ENCODE data around the gene ZMIZ1. TPM values are rescaled to one million over a fixed set of nuclear protein-coding genes. Genes with fewer than 3 reads are reported as not detected.

ZMIZ1 gene
- total and polyA plus RNA-seq, 12 donors = 6.6 to 113 (median 55.1) TPM

GRCh38 chr10:79145517-79146470 lies 77.0 kb downstream of the ZMIZ1 start:
- Histone ChIP-seq H3K4me3 (no peak overlapping the region), H3K27ac (peak overlapping the region; percentile 68 to 96 (median 89)), H3K27me3 (no peaks in the 10 kb centered on the region), H3K9me3 (replicated peaks in 1 of 3) (no peaks in the 10 kb centered on the region), H3K36me3 (replicated peaks in 1 of 2) (peaks cover 0 to 15% of the 10 kb centered on the region in 2 donors), H3K4me1 (replicated peaks in 1 of 2) (peaks cover 75 to 88% of the 10 kb centered on the region in 2 donors)
- 83 to 90% (median 89%) methylated on average over 4 to 9 of the region's 9 CpGs for WGBS, 4 donors
- no peak for DNase-seq
- intact Hi-C loops (cut with DNase I) = no loop called here
- TF ChIP-seq, protein P1, sequence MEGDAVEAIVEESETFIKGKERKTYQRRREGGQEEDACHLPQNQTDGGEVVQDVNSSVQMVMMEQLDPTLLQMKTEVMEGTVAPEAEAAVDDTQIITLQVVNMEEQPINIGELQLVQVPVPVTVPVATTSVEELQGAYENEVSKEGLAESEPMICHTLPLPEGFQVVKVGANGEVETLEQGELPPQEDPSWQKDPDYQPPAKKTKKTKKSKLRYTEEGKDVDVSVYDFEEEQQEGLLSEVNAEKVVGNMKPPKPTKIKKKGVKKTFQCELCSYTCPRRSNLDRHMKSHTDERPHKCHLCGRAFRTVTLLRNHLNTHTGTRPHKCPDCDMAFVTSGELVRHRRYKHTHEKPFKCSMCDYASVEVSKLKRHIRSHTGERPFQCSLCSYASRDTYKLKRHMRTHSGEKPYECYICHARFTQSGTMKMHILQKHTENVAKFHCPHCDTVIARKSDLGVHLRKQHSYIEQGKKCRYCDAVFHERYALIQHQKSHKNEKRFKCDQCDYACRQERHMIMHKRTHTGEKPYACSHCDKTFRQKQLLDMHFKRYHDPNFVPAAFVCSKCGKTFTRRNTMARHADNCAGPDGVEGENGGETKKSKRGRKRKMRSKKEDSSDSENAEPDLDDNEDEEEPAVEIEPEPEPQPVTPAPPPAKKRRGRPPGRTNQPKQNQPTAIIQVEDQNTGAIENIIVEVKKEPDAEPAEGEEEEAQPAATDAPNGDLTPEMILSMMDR (IDR thresholded peaks at IDR 0.05) = no peak
- no peak for TF ChIP-seq POLR2A (IDR thresholded peaks at IDR 0.05)

DNA sequence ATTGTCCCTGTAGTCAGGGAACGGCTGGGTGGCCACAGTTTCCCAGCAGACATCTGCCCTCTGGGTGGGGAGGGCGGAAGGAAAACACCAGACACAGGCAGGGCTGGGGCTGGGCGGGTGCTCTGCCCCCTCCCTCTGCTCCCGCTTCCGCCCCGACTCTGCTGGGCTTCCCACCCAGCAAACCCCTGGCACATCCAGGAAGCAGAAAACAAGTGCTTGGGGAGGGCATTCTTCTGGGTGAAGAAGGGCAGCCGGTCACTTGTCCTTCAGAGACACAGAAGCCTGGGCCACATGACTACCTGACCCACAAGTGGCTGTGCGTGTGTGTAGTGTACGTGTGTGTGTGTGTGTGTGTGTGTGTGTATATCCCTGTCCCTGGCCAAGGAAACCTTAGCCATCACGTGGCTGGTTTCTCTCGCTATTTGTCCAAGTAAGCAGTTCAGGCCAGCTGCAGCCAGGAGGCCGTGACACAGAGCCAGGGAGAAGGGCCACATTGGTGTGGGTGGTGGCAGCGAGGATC lies 77.9 kb downstream of the ZMIZ1 start:
- Histone ChIP-seq H3K36me3 (replicated peaks in 1 of 2) (peaks cover 0 to 9% of the 10 kb centered on the region in 2 donors), H3K4me1 (replicated peaks in 1 of 2) (peaks cover 82 to 91% of the 10 kb centered on the region in 2 donors), H3K27ac (peak overlapping the region; percentile 68 to 96 (median 89)), H3K9me3 (replicated peaks in 1 of 3) (no peaks in the 10 kb centered on the region), H3K4me3 (no peak overlapping the region), H3K27me3 (no peaks in the 10 kb centered on the region)
- TF ChIP-seq POLR2A (IDR thresholded peaks at IDR 0.05) = peak in 1 of 2 donors; percentile 71
- TF ChIP-seq, protein P1 (IDR thresholded peaks at IDR 0.05) = peak in 5 of 6 experiments; percentile 34 to 80 (median 72)
- peak; percentile 92 to 97 (median 95) for DNase-seq
- intact Hi-C loops (cut with DNase I) = no loop called here
- 9 to 13% (median 11%) methylated on average over 7 to 13 of the region's 13 CpGs; no CpG with 5 or more reads in 1 of the 4 donors for WGBS, 4 donors

GRCh38 chr10:79147306-79147705 lies 78.5 kb downstream of the ZMIZ1 start:
- Histone ChIP-seq H3K9me3 (replicated peaks in 1 of 3) (no peaks in the 10 kb centered on the region), H3K36me3 (replicated peaks in 1 of 2) (peaks cover 0 to 9% of the 10 kb centered on the region in 2 donors), H3K4me1 (replicated peaks in 1 of 2) (peaks cover 80 to 91% of the 10 kb centered on the region in 2 donors), H3K27me3 (no peaks in the 10 kb centered on the region), H3K27ac (peak overlapping the region; percentile 68 to 96 (median 89)), H3K4me3 (no peak overlapping the region)
- 78 to 87% (median 81%) methylated on average over 5 of the region's 5 CpGs for WGBS, 4 donors
- DNase-seq = no peak
- intact Hi-C loops (cut with DNase I) = no loop called here
- TF ChIP-seq, protein P1 (IDR thresholded peaks at IDR 0.05) = no peak
- no peak for TF ChIP-seq POLR2A (IDR thresholded peaks at IDR 0.05)

- Histone ChIP-seq H3K36me3 (replicated peaks in 1 of 2) (peaks cover 0 to 3% of the 10 kb centered on the region in 2 donors), H3K4me3 (no peak overlapping the region), H3K4me1 (replicated peaks in 1 of 2) (peaks cover 80 to 91% of the 10 kb centered on the region in 2 donors), H3K27ac (peak overlapping the region; percentile 79 to 96 (median 89)), H3K9me3 (replicated peaks in 1 of 3) (no peaks in the 10 kb centered on the region), H3K27me3 (no peaks in the 10 kb centered on the region)
- TF ChIP-seq, protein P1 (IDR thresholded peaks at IDR 0.05) = no peak
- no peak for TF ChIP-seq POLR2A (IDR thresholded peaks at IDR 0.05)
- no peak for DNase-seq
- intact Hi-C loops (cut with DNase I) = no loop called here
- 58 to 71% (median 63%) methylated on average over 5 to 7 of the region's 7 CpGs for WGBS, 4 donors
Observed at GRCh38 chr10:79147796-79148451, 79.2 kb downstream of the ZMIZ1 start.

All from adrenal gland (tissue), 12 donors.